Stomach (tissue), 4 donors: Measurements from ENCODE around the gene ASCC3.

Experiments
- CTCF ChIP-seq, 7 experiments: fragments of 450-650 bp in 4 of 7; fragments of 200-600 bp in 3 of 7; sonication (generic) in 3 of 7; IDR thresholded peaks; one replicate each; pipeline ENCODE4 v1.5.1; 2016 to 2019; ENCODE audit warnings: antibody characterized with exemption in 7 of 7, control low read depth in 2 of 7, mild to moderate bottlenecking in 1 of 7
- EP300 ChIP-seq: sonication (generic); formaldehyde crosslinking; IDR thresholded peaks from one replicate; pipeline ENCODE4 v1.6.1; 2017; ENCODE audit warnings: antibody characterized with exemption
- POLR2A ChIP-seq, 4 donors: fragments of 450-650 bp; IDR thresholded peaks; one replicate each; pipeline ENCODE4 v1.6.1; 2016; ENCODE audit warnings: antibody characterized with exemption in 4 of 4, control low read depth in 2 of 4, mild to moderate bottlenecking in 1 of 4, moderate library complexity in 1 of 4
- POLR2AphosphoS5 ChIP-seq, 3 donors: sonication (generic); formaldehyde crosslinking; IDR thresholded peaks; one replicate each; pipeline ENCODE4 v1.6.1; 2016; ENCODE audit warnings: antibody characterized with exemption in 3 of 3

GRCh38 chr6:100796049-100796823, 84.9 kb downstream of the ASCC3 start:
- TF ChIP-seq CTCF (IDR thresholded peaks at IDR 0.05) (no peak), POLR2AphosphoS5 (IDR thresholded peaks at IDR 0.05) (no peak), POLR2A (IDR thresholded peaks at IDR 0.05) (no peak), EP300 (no peak)
